HG03066 (cell line): ENCODE data around the gene SLC13A3.

Experiments
- ATAC-seq: cut with Tn5 transposase; IDR thresholded peaks from one replicate; pipeline ENCODE4 v1.9.1; 2021; ENCODE audit warnings: low read depth; ENCODE audit not compliant: unreplicated experiment

The SLC13A3 gene

DNA sequence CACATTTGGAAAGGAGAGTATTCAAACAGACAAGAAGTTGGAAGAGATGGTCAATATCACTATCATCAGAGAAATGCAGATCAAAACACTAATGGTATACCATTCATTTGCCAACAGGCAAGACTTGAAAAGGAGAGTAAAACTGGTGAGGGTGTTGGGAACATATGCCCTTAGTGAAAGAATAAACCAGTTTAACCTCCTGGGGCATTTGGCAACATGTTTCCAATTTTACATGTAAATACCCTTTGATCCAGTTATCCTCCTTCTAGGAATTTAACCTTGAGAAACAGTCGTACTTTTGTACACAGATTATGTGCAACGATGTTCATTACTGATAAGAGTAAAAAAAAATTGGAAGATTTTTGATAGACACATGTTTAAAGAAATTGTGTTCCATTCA is 66.8 kb downstream of the SLC13A3 start:
- ATAC-seq: no peak

DNA sequence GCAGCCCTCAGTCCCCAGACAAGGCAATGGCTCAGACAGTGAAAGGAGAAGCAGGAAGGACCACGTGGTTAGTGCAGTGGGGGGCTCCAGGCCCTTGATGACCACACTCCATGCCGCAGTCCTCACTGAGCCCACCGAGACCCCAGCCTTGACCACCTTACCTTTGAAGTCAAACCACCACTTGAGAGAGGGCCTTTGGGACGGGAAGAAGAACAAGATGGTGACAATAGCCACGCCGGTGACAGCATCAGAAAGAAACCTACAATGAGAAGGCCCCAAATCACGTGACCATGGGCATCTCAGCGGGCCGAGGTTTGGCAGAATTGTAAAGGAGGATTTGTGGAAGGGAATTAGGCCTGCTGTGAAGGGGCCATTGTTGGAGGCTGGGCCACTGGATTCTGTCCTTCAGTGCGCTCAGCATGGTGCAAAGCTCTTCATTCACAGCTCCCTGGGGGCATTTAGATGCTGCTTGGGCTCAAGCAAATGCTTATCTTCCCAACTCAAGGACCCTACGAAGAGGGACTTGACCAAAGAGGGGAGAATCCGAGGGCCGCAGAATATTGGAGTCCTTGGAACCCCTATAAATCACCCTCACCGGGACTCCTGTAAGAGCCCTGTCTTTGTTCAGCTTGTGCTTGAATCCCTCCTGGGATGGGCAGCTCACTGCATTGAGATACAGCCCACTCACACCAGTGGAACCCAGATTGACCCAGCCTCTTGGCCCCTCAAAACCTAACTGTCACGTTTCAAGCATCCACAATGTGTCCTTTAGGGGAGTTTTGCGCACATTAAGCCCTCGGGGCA is 67.6 kb downstream of the SLC13A3 start:
- no peak for ATAC-seq

DNA sequence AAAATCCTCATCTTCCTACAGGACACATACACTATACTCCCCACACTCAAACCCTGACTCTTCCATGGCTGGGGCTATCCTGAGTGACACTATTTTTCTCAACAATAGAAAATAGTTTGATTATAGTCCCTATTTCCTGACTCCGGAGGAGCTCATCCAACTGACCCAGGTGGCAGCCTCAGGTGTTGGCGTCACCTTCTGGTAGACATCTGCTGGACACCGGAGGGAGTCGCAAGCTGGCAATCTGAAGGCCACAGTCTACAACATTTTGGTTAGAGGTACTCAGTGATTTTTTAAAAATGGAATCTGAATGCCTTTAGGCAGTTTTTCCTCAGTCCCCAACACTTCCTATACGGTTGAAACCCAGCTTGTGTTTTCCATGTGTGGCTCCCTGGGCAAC is 68.6 kb downstream of the SLC13A3 start:
- no peak for ATAC-seq

DNA sequence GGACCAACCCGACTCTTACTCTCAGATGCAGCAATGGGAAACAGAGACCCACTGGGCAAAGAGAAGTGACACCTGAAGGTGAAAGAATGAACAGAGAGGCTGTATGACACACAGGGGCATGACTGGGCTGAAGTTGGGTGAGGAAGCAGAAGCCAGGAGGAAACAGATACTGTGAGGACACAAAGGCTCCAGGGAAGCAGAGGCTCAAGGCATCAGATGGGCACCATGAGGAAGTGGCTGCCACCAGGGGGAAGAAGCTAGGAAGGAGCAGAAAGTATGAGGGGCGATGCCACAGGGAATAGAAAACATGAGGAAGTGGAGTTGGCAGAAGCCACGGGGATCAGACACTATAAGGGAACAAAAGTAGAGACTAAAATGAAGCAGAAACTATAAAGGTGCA is 69.9 kb downstream of the SLC13A3 start:
- ATAC-seq: no peak

DNA sequence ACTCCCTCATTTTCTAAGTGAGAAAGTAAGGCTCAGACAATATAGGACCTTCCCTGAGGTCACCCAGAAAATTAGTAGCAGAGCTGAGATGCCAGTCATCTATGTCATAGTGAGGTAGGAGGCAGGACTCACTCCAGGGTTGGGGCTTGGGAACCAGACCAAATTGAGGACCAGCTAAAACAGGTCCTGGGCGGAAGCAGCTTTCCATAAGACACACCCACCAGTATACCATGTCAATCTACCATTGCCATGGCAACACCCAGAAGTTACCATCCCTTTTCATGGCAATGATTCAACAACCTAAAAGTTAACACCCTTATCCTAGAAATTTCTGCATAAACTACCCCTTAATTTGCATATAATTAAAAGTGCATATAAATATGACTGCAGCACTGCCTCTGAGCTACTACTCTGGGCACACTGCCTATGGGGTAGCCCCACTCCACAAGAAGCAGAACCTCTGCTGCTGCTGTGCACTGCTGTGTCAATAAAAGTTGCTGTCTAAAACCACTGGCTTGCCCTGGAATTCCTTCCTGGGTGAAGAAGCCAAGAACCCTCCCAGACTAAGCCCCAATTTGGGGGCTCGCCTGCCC is 70.5 kb downstream of the SLC13A3 start:
- no peak for ATAC-seq

DNA sequence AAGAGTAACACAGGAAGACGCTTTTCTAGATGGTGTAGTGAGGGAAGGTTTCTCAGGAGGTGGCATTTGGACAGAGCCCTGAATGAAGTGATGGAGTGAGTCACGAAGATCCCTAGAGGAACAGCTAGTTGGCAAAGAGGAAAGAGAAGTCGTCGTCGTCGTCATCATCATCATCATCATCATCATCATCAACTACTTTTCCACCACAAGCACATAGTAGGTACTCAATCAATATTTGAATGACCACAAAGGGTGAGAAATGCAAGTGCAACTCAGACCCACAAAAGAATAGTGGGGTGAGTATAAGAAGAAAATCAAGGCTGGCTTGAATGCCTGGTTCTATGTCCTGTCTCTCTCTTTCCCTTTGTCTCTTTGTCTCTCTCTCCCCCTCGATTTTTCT is 72.5 kb downstream of the SLC13A3 start:
- ATAC-seq: no peak

DNA sequence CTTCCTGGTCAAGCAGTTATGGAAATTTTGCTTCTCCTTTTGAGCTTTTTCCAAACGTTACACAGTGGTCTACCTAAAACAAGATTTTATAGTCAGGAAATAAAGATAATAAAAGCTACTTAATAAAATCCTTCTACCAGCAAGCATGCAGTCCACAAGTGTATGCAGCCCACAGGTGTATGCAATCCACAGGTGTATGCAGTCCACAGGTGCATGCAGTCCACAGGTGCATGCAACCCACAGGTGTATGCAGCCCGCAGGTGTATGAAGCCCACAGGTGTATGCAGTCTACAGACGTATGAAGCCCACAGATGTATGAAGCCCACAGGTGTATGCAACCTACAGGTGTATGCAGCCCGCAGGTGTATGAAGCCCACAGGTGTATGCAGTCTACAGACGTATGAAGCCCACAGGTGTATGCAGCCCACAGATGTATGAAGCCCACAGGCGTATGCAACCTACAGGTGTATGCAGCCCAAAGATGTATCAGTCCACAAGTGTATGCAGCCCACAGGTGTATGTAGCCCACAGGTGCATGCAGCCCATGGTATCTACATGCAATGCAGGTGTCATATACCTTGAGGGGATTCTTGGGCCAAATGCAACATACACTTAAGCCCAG is 74.4 kb downstream of the SLC13A3 start:
- no peak for ATAC-seq

DNA sequence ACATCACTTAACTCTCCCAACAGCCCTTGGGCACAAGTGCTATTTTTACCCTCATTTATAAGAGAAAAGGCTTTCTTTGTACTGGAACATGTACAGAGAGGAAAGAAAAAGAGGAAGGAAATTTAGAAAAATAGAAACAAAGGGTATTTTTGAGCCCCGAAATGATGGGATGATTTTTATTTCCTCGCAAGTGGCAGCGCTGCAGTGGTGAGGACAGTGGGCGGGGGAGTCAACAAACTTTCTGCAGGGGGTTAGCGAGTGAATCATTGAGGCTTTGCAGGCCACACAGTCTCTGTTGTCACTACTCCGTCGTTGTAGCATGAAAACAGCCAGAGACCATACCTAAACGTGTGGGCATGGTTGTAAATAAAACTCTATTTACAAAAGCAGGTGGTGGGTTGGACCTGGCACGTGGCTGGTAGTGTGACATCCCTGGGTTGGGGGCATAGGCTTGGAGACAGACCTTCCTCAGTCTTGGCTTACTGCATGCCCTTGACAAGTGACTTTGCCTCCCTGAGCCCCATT is 75.3 kb downstream of the SLC13A3 start:
- ATAC-seq: no peak

DNA sequence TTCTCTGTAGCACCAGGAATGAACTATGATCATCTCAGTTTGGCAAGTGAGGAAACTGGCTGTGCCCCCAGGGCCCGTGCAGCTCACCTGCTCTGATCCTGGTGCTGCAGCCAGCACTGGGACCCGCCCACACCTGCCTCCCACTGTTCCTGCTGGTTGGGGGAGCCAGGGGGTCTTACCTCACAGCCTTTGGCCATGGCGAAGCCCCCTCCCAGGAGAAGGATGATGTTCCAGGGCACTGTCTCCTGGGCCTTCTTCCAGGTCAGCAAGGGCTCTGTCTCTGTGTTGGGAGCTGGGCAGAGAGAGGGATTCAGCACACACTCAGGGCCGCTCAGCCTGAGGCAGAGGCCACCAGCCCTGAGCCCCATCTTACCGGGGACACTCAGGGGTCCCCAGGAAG is 75.9 kb downstream of the SLC13A3 start:
- ATAC-seq: no peak

DNA sequence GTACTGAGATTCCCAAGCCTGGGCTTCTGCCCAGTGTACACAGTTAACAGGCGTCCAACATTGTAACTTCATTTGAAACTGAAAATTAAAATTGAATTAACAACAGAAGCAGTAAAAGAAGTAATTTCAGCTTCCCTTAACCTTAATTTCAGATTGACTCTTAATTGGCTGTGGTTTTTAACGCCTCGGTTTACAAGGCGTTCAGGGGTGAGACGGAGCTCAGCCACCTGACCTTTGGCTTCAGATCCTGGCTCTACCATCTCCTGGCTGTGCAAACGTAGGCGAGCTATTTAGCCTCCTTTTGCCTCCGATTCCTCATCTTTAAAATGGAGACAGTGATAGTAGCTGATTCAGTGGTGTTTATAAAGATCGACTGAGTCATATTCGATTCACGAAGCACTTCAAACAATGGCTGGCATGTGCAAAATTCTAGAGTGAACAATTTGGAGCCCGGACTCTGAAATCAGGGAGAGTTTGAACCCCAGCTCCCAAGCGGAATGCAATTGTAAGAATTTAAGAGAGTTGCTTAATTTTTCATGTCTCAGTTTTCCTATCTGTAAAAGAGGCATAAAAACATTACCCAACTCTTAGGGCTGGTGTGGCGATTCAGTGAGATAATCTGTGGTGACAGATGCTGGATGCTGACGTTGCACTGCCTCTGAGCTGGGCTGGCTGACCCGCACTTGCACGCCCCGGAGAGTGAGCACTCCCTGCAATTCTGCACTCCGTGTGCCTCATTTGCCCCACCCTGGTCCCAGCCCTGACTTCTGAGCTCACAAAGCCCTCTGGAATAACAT is 77.3 kb downstream of the SLC13A3 start:
- ATAC-seq: no peak

DNA sequence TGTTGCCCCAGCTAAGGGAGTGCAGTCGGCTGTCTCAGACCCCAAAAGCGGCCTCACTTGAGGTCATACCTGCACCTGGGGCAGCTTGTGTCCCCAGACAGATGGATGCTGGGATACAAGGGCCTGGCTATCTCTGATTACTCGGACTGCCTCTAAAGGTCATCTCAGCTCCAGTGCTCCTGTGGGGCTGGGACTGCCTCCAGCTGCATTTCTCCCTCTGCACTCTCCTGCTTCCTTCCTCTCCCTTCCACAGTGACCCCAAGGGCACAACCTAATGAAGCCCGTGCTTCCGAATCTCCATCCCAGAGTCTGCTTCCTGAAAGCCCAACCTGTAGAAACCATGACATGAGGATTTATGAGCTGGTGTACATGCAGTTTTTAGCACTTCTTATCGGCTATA is 78.0 kb downstream of the SLC13A3 start:
- ATAC-seq: no peak

DNA sequence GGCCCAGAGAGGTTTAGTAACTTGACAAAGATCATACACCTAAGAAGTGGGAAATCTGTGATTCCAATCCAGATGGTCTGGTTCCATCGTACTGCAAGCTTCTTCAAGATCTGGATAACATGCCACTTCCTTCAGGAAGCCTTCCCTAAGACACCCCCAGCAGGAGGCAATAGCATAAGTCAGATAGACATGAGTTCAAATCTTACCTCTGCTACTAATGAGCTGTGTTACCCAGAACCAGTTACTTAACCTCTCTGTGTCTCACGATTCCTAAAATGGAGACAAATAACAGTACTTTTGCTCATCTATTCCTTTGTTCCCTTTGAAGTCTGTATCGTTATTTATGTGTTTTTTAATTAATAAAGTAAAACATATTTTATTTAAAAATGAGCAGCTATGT is 78.5 kb downstream of the SLC13A3 start:
- no peak for ATAC-seq

DNA sequence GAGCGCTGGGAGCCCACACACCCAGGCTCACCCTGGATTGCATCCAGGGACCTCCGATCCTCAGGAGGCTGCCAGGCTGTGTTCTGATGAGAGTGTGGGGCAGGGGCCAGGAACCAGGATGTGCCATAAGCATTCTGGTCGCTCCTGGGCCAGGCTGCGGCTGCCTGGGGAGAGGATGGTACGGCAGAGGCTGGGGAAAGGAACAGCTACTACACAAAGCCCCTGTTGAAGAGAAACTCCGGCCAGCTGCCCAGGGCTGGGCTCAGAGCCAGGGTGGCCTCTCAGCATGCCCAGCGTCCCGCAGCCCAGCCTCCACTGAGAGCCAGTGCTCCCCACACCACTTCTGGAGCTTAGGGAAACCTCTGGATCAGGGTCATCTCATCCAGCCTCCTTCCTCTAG is 79.1 kb downstream of the SLC13A3 start:
- no peak for ATAC-seq

DNA sequence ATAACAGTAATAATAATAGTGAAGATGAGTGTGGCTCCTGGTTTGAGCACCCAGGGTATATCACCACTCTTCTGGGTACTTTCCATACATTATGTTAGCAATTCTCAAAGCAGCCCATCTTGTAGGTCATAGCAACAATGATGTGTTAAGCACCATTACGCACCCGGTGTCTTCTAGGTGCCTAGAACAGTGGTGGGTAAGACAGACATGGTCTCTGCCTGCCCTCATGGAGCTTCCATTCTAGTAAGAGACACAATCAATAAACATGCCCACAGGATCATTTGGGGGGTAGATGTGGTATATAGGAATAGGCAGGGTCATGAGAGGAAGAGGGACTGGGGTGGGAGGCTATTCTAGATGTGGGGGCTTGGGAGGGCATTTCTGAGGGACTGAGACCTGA is 79.8 kb downstream of the SLC13A3 start:
- no peak for ATAC-seq

DNA sequence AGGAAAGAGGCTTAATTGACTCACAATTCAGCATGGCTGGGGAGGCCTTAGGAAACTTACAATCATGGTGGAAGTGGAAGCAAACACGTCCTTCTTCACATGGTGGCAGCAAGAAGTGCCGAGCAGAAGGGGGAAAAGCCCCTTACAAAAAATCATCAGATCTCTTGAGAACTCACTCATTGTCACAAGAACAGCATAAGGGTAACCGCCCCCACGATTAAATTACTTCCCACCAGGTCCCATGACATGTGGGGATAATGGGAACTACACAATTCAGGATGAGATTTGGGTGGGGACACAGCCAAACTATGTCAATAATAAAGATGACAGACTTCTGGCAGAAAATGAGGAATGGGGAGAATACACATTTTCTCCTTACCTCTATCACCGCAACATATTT is 80.3 kb downstream of the SLC13A3 start:
- no peak for ATAC-seq

DNA sequence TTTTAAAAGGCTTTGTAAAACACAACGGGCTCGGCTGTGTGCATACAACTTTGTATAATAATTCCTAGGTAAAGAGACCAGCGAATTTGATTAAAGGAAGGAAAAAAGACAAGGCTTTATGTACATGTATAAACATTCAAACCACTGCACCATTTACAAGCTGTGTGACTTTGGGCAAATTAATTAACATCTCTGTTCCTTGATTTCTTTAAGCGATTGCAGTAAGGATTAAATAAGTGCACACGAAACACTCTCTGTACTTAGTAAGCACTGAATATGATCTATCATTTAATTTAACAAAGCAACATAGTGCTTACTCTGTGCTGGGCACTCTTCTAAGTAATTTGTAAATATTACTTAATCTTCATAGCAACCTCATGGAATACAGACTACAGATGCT is 81.3 kb downstream of the SLC13A3 start:
- ATAC-seq: no peak

DNA sequence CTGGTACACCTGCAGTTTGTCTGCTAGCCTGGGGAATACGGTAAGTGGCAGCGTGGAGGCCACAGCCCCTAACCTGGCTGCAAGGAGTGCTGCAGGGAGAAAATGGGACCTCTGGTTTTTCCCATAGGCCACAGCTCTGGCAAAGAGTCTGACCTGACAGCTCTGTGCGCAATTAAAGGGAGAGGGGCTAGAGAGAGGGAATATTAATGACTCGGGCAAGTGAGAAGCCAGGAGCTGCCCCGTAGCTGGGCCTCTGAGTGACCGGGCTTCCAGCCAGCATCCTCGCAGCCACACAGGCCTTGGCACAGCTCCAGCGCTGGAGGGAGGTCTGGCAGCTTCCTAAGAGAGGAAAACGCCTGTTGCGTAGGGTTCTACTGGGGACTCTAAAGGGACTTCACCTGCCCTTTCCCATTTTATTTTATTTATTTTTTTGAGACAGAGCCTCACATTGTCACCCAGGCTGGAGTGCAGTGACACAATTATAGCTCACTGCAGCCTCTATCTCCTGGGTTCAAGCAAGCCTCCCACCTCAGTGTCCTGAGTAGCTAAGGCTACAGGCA is 82.6 kb downstream of the SLC13A3 start:
- no peak for ATAC-seq

DNA sequence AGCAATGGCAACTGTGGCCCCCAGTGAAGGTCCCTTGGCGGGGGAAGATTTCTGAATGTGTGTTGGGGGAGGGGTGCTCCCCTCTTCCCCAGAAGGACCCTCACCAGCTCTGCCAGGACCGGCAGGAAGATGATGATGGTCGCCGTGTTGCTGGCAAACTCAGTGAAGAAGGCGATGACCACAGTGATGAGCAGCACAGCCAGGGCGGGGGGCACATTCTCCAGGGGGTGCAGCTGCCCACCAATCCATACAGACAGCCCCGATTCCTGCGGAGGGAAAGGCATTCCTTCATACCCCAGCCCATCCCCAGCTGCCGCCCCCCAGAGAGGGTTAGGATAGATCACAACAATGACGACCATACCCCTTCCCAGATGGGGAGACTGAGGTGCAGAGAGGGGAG is 85.1 kb downstream of the SLC13A3 start:
- ATAC-seq: no peak

DNA sequence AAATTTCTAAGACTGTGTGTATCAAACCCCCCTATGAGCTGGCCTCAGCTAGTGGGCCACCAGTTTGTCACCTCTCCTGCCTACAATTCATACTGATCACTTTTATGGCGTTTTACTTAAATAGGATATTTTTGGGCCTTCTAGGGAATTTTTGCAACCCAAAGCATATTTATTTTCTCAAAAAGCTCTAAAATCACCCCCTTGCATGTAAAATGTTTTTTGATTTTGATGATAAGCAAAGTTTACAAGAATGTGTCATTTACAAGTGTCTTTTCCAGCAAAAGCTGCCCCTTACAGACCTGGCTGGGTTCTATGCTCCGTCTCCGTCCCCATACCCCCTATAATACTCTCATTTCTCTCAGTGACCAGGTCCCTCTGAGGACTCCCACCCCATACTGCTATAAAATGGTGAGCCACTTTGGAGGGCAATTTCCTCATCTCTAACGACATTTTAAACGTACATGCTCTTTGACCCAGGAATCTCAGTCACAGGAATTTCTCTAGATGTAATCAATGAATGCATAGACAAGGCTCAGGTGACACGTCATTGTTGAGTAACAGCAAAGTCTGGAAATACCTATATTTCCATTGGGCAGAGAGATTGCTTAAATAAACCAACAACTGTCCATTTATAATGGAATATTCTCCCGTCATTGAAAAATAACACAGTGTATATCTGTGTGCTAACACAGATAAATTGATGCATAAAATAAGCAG is 86.9 kb downstream of the SLC13A3 start:
- ATAC-seq: no peak

DNA sequence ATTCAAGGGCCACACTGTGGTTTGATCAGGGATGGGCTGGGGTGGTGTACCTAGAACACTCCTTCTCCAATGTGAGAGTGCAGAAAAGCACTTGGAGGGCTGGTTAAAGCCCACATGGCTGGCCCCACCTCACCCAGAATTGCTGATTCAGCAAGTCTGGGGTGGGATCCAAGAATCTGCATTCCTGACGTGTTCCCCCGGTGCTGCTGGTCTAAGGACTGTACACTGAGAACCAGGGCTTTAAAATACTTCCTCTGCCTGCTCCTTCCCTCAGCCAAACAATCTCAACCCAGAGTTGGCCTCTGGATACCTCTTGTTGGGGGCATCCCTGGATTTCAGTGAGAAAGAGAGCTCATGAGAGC is 87.4 kb downstream of the SLC13A3 start:
- ATAC-seq: no peak
